ENCODE results near the gene GRID1.
"Not testable (repeated sequence)": the region's sequence is repeated elsewhere in the genome, so short reads cannot be mapped to it uniquely, and the experiment has no call there.

The GRID1 gene

GRCh38 chr10:86251426-86251825, 115.2 kb downstream of the GRID1 start:
- no peak for DNase-seq (ENCODE audit: low spot score)

GRCh38 chr10:86250399-86250798, 116.2 kb downstream of the GRID1 start:
- no peak for DNase-seq (ENCODE audit: low spot score)

GRCh38 chr10:86249794-86250193, 116.8 kb downstream of the GRID1 start:
- no peak for DNase-seq (ENCODE audit: low spot score)

- no peak for DNase-seq (ENCODE audit: low spot score)
Measured at GRCh38 chr10:86248062-86248461, 118.5 kb downstream of the GRID1 start.

GRCh38 chr10:86247588-86247987, 119.0 kb downstream of the GRID1 start:
- no peak for DNase-seq (ENCODE audit: low spot score)

GRCh38 chr10:86247073-86247472, 119.5 kb downstream of the GRID1 start:
- no peak for DNase-seq (ENCODE audit: low spot score)

GRCh38 chr10:86246279-86246940, 120.2 kb downstream of the GRID1 start:
- DNase-seq (ENCODE audit: low spot score): no peak

GRCh38 chr10:86245015-86245394, 121.6 kb downstream of the GRID1 start:
- DNase-seq (ENCODE audit: low spot score): no peak

- DNase-seq (ENCODE audit: low spot score): no peak
Measured at GRCh38 chr10:86244297-86245014, 122.1 kb downstream of the GRID1 start.

- DNase-seq (ENCODE audit: low spot score): no peak
Measured at GRCh38 chr10:86243651-86244155, 122.9 kb downstream of the GRID1 start.

- DNase-seq (ENCODE audit: low spot score): no peak
Measured at GRCh38 chr10:86242761-86243160, 123.8 kb downstream of the GRID1 start.

- DNase-seq (ENCODE audit: low spot score): not testable (repeated sequence)
Measured at GRCh38 chr10:86238089-86238488, 128.5 kb downstream of the GRID1 start.

- DNase-seq (ENCODE audit: low spot score): no peak
Measured at GRCh38 chr10:86234541-86235270, 131.9 kb downstream of the GRID1 start.

- no peak for DNase-seq (ENCODE audit: low spot score)
Measured at GRCh38 chr10:86234107-86234506, 132.5 kb downstream of the GRID1 start.

- DNase-seq (ENCODE audit: low spot score): no peak
Measured at GRCh38 chr10:86233131-86233530, 133.5 kb downstream of the GRID1 start.

GRCh38 chr10:86232644-86233043, 134.0 kb downstream of the GRID1 start:
- no peak for DNase-seq (ENCODE audit: low spot score)

- DNase-seq (ENCODE audit: low spot score): no peak
Measured at GRCh38 chr10:86231796-86232560, 134.6 kb downstream of the GRID1 start.

GRCh38 chr10:86230557-86231180, 135.9 kb downstream of the GRID1 start:
- DNase-seq (ENCODE audit: low spot score): no peak

GRCh38 chr10:86229811-86230556, 136.6 kb downstream of the GRID1 start:
- no peak for DNase-seq (ENCODE audit: low spot score)

- DNase-seq (ENCODE audit: low spot score): no peak
Measured at GRCh38 chr10:86229376-86229775, 137.2 kb downstream of the GRID1 start.

All from HuH-7.5 (cell line).